Spleen (tissue), 11 donors: ENCODE measurements around the gene FHIT. TPM values are rescaled to one million over a fixed set of nuclear protein-coding genes. Genes with fewer than 3 reads are reported as not detected.

Experiments used
- DNase-seq: peaks from one replicate; pipeline ENCODE4 v3.0.0-alpha.2; 2020
- H3K27ac ChIP-seq, 8 donors: fragments of 200-600 bp; sonication (generic) in 7 of 8; 1 replicate in 4 of 8; 2 replicates in 4 of 8; pipeline versions ENCODE4 v1.5.0 to v1.8.0; 2016 to 2021; ENCODE audit warnings: inconsistent platforms in 4 of 8, mild to moderate bottlenecking in 4 of 8, moderate library complexity in 1 of 8
- H3K27me3 ChIP-seq, 7 donors: fragments of 200-600 bp; sonication (generic) in 6 of 7; replicated peaks in 1 of 7; 1 replicate in 4 of 7; 2 replicates in 3 of 7; pipeline versions ENCODE4 v1.5.0 to v1.8.0; 2016 to 2021; ENCODE audit warnings: inconsistent platforms in 3 of 7, mild to moderate bottlenecking in 1 of 7
- H3K36me3 ChIP-seq, 6 donors: fragments of 200-600 bp; sonication (generic) in 5 of 6; 1 replicate in 4 of 6; 2 replicates in 2 of 6; pipeline versions ENCODE4 v1.5.0 to v1.8.0; 2016 to 2021; ENCODE audit warnings: inconsistent platforms in 2 of 6
- H3K4me1 ChIP-seq, 6 donors: fragments of 200-600 bp; sonication (generic) in 5 of 6; 1 replicate in 3 of 6; 2 replicates in 3 of 6; pipeline versions ENCODE4 v1.5.0 to v1.8.0; 2016 to 2021; ENCODE audit warnings: inconsistent platforms in 3 of 6
- H3K4me3 ChIP-seq, 8 donors: fragments of 200-600 bp; sonication (generic) in 7 of 8; 1 replicate in 4 of 8; 2 replicates in 4 of 8; pipeline versions ENCODE4 v1.5.0 to v1.8.0; 2016 to 2021; ENCODE audit warnings: inconsistent platforms in 4 of 8, mild to moderate bottlenecking in 4 of 8, moderate library complexity in 2 of 8
- H3K9me3 ChIP-seq, 8 donors: fragments of 200-600 bp; sonication (generic) in 7 of 8; 1 replicate in 4 of 8; 2 replicates in 4 of 8; pipeline versions ENCODE4 v1.5.0 to v1.8.0; 2016 to 2021; ENCODE audit warnings: inconsistent platforms in 4 of 8
- POLR2A ChIP-seq, 3 donors: fragments of 450-650 bp; IDR thresholded peaks; one replicate each; pipeline ENCODE4 v1.5.1; 2017; ENCODE audit warnings: antibody characterized with exemption in 3 of 3, mild to moderate bottlenecking in 1 of 3
- POLR2AphosphoS5 ChIP-seq, 3 donors: sonication (generic); formaldehyde crosslinking; IDR thresholded peaks; one replicate each; pipeline ENCODE4 v1.5.1; 2017; ENCODE audit warnings: antibody characterized with exemption in 3 of 3
- WGBS, 5 donors: extraction: QIAGEN DNeasy Blood & Tissue Kit in 3 of 5; methylation state at CpG; one replicate each; pipeline versions ENCODE4 v1.1.5 to v1.1.7; 2013 to 2018; 5-methylcytosine and 5-hydroxymethylcytosine counted together
- intact Hi-C: fragments of 100-400 bp; cut with DNase I; formaldehyde crosslinking; loops from one replicate; pipeline ENCODE4 v1.15.0; 2023; ENCODE audit warnings: low total_unique reads
- polyA plus RNA-seq, 3 donors: library from polyadenylated mRNA; stranded (reverse); fragments of 200-250 nt; gene quantifications; one replicate each; pipeline ENCODE4 v1.2.1, GENCODE V29; 2013
- total RNA-seq, 7 donors: library from RNA; depleted of rRNA in 3 of 7; stranded (reverse); fragments of >200 nt in 3 of 7; fragmentation: NEBNext Ultra II Directional in 4 of 7; extraction: Animal tissue kit (Norgen Biotek cat#: 25700) in 4 of 7; gene quantifications; one replicate each; pipeline versions ENCODE4 v1.1.0 to v1.2.1, GENCODE V29; 2016 to 2021
- TF ChIP-seq, protein P1 (sequence below), 11 experiments: fragments of 200-600 bp in 7 of 11; fragments of 450-650 bp in 4 of 11; sonication (generic) in 4 of 11; IDR thresholded peaks in 8 of 11; conservative IDR thresholded peaks in 3 of 11; 1 replicate in 7 of 11; 2 replicates in 4 of 11; pipeline versions ENCODE4 v1.4.0 to v1.8.0; 2016 to 2021; ENCODE audit warnings: antibody characterized with exemption in 11 of 11, inconsistent platforms in 4 of 11, mild to moderate bottlenecking in 1 of 11
- donor health status: healthy with polysubstance abuse.
- donor health status: DM: no; HTN: no; CAD: no; lungs with moderate emphysema.
- donor health status: DM: no; HTN: no; CAD: no.
- donor health status: Bipolar disorder and iron deficiency.
- donor health status: healthy.
- donor health status: DM: no; HTN: no; CAD: no.
- donor health status: DM: yes; HTN: yes; CAD: no.

The FHIT gene
- total and polyA plus RNA-seq, 10 donors: 4.1 to 23.1 (median 12.2) TPM

DNA sequence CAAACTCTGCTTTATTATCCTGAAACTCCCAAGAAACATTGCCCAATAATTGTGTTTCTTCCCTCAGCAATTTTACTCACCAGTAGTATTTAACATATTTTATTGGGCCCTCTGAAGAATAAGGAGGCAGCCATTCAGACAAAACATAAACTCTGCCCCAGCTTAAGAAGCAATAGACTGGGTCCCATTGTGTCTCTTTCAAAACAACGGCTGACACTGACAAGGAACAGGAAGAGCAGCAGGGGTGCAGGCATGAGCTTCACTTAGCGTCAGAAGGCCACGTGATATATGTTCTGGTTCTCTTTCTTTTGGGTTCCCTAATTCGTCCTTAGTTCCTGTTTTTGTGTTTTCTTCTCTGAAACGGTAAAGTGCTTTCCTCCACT is 242.3 kb downstream of the FHIT start:
- Histone ChIP-seq H3K4me3 (peak overlapping the region in 1 of 8 donors; percentile 52), H3K9me3 (no peaks in the 10 kb centered on the region), H3K4me1 (peaks cover 0 to 17% (median 2%) of the 10 kb centered on the region in 6 donors), H3K27ac (peak overlapping the region in 7 of 8 donors; percentile 16 to 84 (median 69)), H3K36me3 (no peaks in the 10 kb centered on the region), H3K27me3 (no peaks in the 10 kb centered on the region)
- 18 to 33% (median 23%) methylated on average over 5 of the region's 5 CpGs for WGBS, 5 donors
- intact Hi-C loops: no loop called here
- peak; percentile 72 for DNase-seq
- TF ChIP-seq, protein P1, sequence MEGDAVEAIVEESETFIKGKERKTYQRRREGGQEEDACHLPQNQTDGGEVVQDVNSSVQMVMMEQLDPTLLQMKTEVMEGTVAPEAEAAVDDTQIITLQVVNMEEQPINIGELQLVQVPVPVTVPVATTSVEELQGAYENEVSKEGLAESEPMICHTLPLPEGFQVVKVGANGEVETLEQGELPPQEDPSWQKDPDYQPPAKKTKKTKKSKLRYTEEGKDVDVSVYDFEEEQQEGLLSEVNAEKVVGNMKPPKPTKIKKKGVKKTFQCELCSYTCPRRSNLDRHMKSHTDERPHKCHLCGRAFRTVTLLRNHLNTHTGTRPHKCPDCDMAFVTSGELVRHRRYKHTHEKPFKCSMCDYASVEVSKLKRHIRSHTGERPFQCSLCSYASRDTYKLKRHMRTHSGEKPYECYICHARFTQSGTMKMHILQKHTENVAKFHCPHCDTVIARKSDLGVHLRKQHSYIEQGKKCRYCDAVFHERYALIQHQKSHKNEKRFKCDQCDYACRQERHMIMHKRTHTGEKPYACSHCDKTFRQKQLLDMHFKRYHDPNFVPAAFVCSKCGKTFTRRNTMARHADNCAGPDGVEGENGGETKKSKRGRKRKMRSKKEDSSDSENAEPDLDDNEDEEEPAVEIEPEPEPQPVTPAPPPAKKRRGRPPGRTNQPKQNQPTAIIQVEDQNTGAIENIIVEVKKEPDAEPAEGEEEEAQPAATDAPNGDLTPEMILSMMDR (IDR thresholded peaks at IDR 0.05 in 8 of 11, conservative IDR thresholded peaks at IDR 0.05 in 3 of 11): no peak
- peak in 1 of 3 donors; percentile 76 for TF ChIP-seq POLR2AphosphoS5 (IDR thresholded peaks at IDR 0.05)
- no peak for TF ChIP-seq POLR2A (IDR thresholded peaks at IDR 0.05)

DNA sequence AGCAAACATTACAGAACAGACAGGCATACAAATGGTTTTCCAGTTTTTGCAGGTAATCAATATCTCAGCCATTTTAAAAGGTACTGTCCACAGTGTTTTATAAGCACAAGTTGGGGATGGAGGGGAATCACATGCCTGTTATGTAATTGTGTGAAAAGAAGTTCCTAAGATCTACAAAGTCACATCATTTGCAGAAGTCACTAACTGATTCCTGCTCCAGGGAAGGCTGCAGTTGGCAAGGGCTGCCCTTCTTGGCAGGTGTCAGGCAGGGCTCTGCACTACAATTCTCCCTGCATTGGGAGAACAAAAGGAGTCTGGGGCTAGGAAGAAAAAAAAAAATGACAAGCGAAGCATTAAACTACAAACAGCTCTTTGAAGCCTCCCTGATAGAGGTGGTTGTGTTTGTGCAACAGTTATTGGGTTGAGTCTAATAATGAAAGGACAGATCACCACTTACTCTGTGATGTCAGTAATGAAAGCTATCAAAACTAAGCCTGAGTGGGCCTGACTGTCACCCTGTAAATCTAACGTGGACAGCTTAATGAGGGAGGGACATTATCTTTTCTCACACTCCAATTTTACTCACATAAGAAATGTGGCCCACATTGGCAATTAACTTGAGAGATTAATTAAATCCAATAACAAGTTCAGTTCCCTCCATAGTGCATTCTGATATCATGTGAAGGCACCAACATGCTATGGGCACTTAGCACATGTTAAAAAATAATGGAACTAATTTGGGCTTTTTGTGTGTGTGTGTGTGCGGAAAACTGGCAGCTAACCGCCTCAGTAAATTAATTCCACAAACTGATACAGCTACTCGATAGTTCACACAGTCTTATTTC is 242.9 kb downstream of the FHIT start:
- Histone ChIP-seq H3K27me3 (no peaks in the 10 kb centered on the region), H3K27ac (peak overlapping the region in 7 of 8 donors; percentile 16 to 84 (median 69)), H3K4me1 (peaks cover 0 to 17% (median 2%) of the 10 kb centered on the region in 6 donors), H3K9me3 (no peaks in the 10 kb centered on the region), H3K36me3 (no peaks in the 10 kb centered on the region), H3K4me3 (peak overlapping the region in 1 of 8 donors; percentile 52)
- WGBS, 5 donors: 82 to 94% (median 90%) methylated on average over 5 of the region's 5 CpGs
- intact Hi-C loops: no loop called here
- TF ChIP-seq POLR2A (IDR thresholded peaks at IDR 0.05): no peak
- TF ChIP-seq, protein P1 (IDR thresholded peaks at IDR 0.05 in 8 of 11, conservative IDR thresholded peaks at IDR 0.05 in 3 of 11): no peak
- no peak for TF ChIP-seq POLR2AphosphoS5 (IDR thresholded peaks at IDR 0.05)
- DNase-seq: no peak

DNA sequence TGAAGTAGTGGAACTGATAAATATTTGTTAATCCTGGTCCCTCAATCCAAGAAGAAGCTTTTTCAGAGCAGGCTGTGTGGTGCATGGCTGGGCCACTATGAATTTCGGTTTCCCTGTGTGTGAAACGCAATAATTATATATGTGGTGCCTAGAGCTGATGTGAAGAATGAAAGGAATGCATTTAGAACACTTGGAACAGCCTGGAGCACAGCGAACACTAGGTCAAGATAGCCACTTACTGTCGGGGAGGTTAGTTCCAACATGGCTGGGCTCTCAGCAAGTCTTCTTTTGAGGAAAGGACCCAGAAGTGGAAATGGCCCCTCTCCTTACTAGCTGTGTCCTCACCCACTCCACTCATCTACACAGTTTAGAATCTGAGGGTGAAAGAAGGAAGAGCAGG is 245.7 kb downstream of the FHIT start:
- TF ChIP-seq POLR2A (IDR thresholded peaks at IDR 0.05) (no peak), POLR2AphosphoS5 (IDR thresholded peaks at IDR 0.05) (no peak)
- TF ChIP-seq, protein P1 (IDR thresholded peaks at IDR 0.05 in 8 of 11, conservative IDR thresholded peaks at IDR 0.05 in 3 of 11): no peak
- 75 to 89% (median 84%) methylated on average over 4 of the region's 4 CpGs for WGBS, 5 donors

DNA sequence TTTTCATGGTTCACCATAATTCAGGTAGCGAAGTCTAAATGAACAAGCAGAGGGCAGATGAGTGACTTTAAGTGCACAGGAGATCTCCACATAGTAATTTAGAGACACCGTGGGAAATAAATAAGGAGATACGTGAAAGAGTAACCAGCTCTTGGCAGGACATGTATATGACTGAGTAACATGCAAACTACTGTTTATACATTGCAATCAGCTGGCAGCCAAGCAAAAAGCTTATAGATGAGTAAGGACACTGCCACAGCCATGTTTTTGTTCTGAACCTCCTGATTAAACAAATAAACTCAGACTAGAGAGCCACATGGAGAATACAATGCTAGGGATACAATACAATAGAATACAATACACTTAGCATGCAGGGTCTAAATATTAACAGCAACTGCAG is 252.4 kb downstream of the FHIT start:
- TF ChIP-seq POLR2AphosphoS5 (IDR thresholded peaks at IDR 0.05) (no peak), POLR2A (IDR thresholded peaks at IDR 0.05) (no peak)
- TF ChIP-seq, protein P1 (IDR thresholded peaks at IDR 0.05 in 8 of 11, conservative IDR thresholded peaks at IDR 0.05 in 3 of 11): no peak
- H3K4me1 ChIP-seq: no peaks in the 10 kb centered on the region
- no peak overlapping the region for H3K4me3 ChIP-seq
- intact Hi-C loops: no loop called here
- DNase-seq: no peak
- no peaks in the 10 kb centered on the region for H3K9me3 ChIP-seq
- H3K36me3 ChIP-seq: no peaks in the 10 kb centered on the region
- no peaks in the 10 kb centered on the region for H3K27me3 ChIP-seq
- H3K27ac ChIP-seq: no peak overlapping the region
- 90 to 98% (median 93%) methylated on average over 3 of the region's 3 CpGs for WGBS, 5 donors

More for the DNA sequence above, 245.7 kb downstream of the FHIT start:
- H3K9me3 ChIP-seq: no peaks in the 10 kb centered on the region
- no peak overlapping the region for H3K27ac ChIP-seq
- no peaks in the 10 kb centered on the region for H3K27me3 ChIP-seq
- no peaks in the 10 kb centered on the region for H3K36me3 ChIP-seq
- intact Hi-C loops: no loop called here
- DNase-seq: no peak
- H3K4me3 ChIP-seq: no peak overlapping the region
- peaks cover 0 to 17% (median 2%) of the 10 kb centered on the region in 6 donors for H3K4me1 ChIP-seq
